ENCODE data around the gene MAP7D1.
"Not testable (repeated sequence)": the region's sequence is repeated elsewhere in the genome, so short reads cannot be mapped to it uniquely, and the experiment has no call there.

Gene MAP7D1

GRCh38 chr1:36154335-36154734, 1.6 kb upstream of the MAP7D1 start:
- DNase-seq, result no peak

- no peak for DNase-seq
Observed at GRCh38 chr1:36154765-36155407, 1.1 kb upstream of the MAP7D1 start.

GRCh38 chr1:36156329-36157114, 562 bp downstream of the MAP7D1 start:
- no peak for DNase-seq

- DNase-seq, result no peak
Observed at GRCh38 chr1:36157115-36157903, 1.3 kb downstream of the MAP7D1 start.

GRCh38 chr1:36157973-36158826, 2.2 kb downstream of the MAP7D1 start:
- no peak for DNase-seq

GRCh38 chr1:36158827-36159252, 2.9 kb downstream of the MAP7D1 start:
- not testable (repeated sequence) for DNase-seq

GRCh38 chr1:36159614-36160387, 3.8 kb downstream of the MAP7D1 start:
- DNase-seq, result no peak

- no peak for DNase-seq
Observed at GRCh38 chr1:36160388-36160948, 4.5 kb downstream of the MAP7D1 start.

- DNase-seq, result no peak
Observed at GRCh38 chr1:36160949-36161485, 5.1 kb downstream of the MAP7D1 start.

GRCh38 chr1:36161641-36162531, 5.9 kb downstream of the MAP7D1 start:
- DNase-seq, result no peak

GRCh38 chr1:36162680-36163239, 6.8 kb downstream of the MAP7D1 start:
- DNase-seq, result no peak

- no peak for DNase-seq
Observed at GRCh38 chr1:36163426-36163825, 7.5 kb downstream of the MAP7D1 start.

- DNase-seq, result no peak
Observed at GRCh38 chr1:36164361-36164760, 8.4 kb downstream of the MAP7D1 start.

- no peak for DNase-seq
Observed at GRCh38 chr1:36165145-36165544, 9.2 kb downstream of the MAP7D1 start.

- DNase-seq, result no peak
Observed at GRCh38 chr1:36166136-36166535, 10.2 kb downstream of the MAP7D1 start.

GRCh38 chr1:36166938-36167905, 11.3 kb downstream of the MAP7D1 start:
- DNase-seq, result no peak

- DNase-seq, result no peak
Observed at GRCh38 chr1:36168514-36168913, 12.6 kb downstream of the MAP7D1 start.

- no peak for DNase-seq
Observed at GRCh38 chr1:36170643-36171412, 14.9 kb downstream of the MAP7D1 start.

Data from SIG-M5 (cell line).